Muscle layer of duodenum (tissue), 2 donors: Measurements from ENCODE around the gene WDR64.

ENCODE experiments used
- H3K27ac ChIP-seq: one replicate; pipeline ENCODE4 v1.7.0; 2013; ENCODE audit warnings: mild to moderate bottlenecking, low read length
- H3K27me3 ChIP-seq: one replicate; pipeline ENCODE4 v1.7.0; 2013; ENCODE audit warnings: low read depth, mild to moderate bottlenecking, control low read depth, low read length
- H3K36me3 ChIP-seq, 2 donors: one replicate each; pipeline ENCODE4 v1.7.0; 2013; ENCODE audit warnings: low read length in 2 of 2, control low read depth in 1 of 2, mild to moderate bottlenecking in 1 of 2; ENCODE audit not compliant: insufficient read depth in 2 of 2, control insufficient read depth in 1 of 2
- H3K4me1 ChIP-seq, 2 donors: one replicate each; pipeline ENCODE4 v1.7.0; 2013; ENCODE audit warnings: low read length in 2 of 2, mild to moderate bottlenecking in 2 of 2, control low read depth in 1 of 2, moderate library complexity in 1 of 2; ENCODE audit not compliant: insufficient read depth in 2 of 2, control insufficient read depth in 1 of 2
- H3K4me3 ChIP-seq, 2 donors: one replicate each; pipeline ENCODE4 v1.7.0; 2013; ENCODE audit warnings: low read length in 2 of 2, low read depth in 1 of 2, mild to moderate bottlenecking in 1 of 2
- H3K9me3 ChIP-seq, 2 donors: one replicate each; pipeline ENCODE4 v1.7.0; 2013; ENCODE audit warnings: low read length in 2 of 2, control low read depth in 1 of 2, mild to moderate bottlenecking in 1 of 2; ENCODE audit not compliant: control insufficient read depth in 1 of 2
- donor health status: healthy.

Gene WDR64

DNA sequence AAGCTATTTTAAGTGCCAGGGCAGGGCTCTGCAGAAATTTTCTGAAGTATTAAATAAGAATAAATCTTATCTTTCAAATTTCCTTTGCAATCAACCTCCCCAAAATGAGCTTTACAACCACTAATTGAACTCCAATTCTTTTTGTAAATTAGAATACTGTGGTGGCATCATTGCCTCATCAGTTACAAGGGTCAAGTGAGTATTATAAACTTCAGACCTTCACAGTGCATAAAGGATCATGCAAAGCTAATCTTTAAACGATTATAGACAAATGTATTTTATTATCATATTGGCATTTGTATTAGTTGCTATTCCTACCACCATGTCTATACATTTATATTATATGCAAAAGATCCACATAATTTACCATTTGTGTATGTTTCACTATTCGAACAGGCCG is 19.1 kb upstream of the WDR64 start:
- peaks cover 0 to 7% of the 10 kb centered on the region in 2 donors for H3K36me3 ChIP-seq
- H3K27me3 ChIP-seq, result no peaks in the 10 kb centered on the region
- peaks cover 0 to 2% of the 10 kb centered on the region in 2 donors for H3K4me1 ChIP-seq

DNA sequence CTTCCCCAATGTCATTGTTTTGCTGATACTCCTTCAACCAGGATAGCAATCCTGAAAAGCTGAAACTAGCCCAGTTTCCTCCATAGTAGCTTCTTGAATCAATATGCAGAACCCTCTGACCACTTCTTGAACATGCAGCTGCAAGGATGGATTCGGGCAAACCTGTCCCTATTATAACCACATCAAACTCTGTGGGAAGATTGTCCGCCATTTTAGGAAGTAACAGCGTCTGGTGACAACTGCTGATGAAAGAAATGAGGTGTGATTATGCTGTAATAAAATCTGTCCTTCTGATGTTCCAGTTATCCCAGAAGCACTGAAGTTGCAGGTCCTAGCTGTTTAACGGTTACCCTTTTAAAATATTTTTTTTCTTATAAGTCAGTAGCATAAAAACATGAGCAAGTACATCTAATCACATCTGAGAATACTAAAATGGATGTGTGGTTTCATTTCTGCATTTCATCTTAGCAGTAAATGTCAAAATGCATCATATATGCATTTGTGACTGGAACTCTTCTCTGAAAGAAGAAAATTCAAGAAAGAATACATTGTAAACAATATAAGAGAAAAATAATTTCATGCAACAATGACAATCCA is 16.4 kb upstream of the WDR64 start:
- Histone ChIP-seq H3K36me3 (peaks cover 0 to 7% of the 10 kb centered on the region in 2 donors), H3K27me3 (no peaks in the 10 kb centered on the region), H3K4me1 (peaks cover 0 to 7% of the 10 kb centered on the region in 2 donors), H3K27ac (no peak overlapping the region), H3K9me3 (no peaks in the 10 kb centered on the region), H3K4me3 (no peak overlapping the region)

More for the DNA sequence above, 19.1 kb upstream of the WDR64 start:
- Histone ChIP-seq H3K27ac (no peak overlapping the region), H3K9me3 (no peaks in the 10 kb centered on the region), H3K4me3 (no peak overlapping the region)

DNA sequence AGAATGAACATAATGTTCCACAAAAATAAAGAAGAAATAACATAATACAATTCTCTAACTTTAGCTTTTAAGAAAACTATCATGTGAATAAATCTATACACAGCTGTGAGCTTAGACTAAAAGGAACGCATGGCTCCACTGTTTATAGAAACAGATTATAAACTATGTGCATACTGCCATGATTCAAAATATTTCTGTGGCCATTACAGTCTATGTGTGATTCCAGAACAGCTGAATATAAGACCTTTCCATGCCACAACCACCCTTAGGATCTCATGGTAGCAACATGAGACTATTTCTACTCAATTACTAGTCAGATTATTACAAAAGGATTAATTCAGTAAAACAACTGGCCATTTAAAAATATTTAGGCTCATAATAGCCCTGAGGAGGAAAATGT is 15.8 kb upstream of the WDR64 start:
- Histone ChIP-seq H3K27me3 (no peaks in the 10 kb centered on the region), H3K27ac (no peak overlapping the region), H3K4me1 (peaks cover 0 to 7% of the 10 kb centered on the region in 2 donors)

DNA sequence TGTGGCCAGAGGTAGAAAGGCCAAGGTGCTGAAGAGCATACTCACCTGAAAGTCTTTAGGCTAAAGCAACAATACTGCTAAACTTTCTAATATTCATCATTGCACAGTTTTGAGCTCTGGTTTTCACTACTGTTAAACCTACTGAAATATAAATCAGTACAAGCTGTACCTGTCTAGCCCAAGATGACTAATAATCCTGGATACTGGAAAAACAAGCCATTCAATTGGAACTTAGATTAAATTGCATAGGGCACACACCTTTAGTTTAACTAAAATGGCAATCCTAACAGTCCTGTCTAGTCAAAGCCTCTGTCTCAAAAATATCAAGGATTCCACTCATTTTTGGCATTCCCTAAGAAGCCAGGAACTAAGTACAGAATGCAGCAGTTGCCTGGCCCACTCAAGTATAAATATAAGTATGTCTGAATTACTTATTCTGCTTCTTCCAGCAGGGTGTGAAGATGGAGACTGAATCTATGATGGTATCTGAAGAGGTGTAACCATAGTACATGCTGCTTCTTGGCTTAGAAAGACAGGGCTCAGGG is 15.0 kb upstream of the WDR64 start:
- Histone ChIP-seq H3K27ac (no peak overlapping the region), H3K36me3 (peaks cover 0 to 7% of the 10 kb centered on the region in 2 donors), H3K4me1 (peaks cover 0 to 7% of the 10 kb centered on the region in 2 donors), H3K4me3 (no peak overlapping the region), H3K27me3 (no peaks in the 10 kb centered on the region), H3K9me3 (no peaks in the 10 kb centered on the region)

More for the DNA sequence above, 15.8 kb upstream of the WDR64 start:
- H3K36me3 ChIP-seq, result peaks cover 0 to 7% of the 10 kb centered on the region in 2 donors
- no peaks in the 10 kb centered on the region for H3K9me3 ChIP-seq
- H3K4me3 ChIP-seq, result no peak overlapping the region

DNA sequence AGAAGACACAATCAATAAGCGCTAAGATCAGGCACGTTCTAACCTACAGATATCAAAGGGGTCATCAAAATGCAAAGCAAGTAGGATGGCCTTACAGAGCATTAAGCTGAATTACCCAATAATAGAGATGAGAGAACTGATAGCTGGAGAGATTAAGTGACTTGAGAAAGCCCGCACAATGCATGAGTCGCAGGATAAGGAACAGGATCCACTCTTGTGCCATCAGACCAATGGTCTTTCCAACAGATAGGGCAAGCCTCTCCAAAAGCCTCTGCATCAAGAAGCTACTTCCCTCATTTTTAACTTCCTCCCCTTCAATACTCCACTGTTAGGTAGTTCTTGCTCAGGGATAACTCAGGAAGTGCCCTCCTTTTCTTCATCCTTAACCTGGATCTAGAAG is 14.5 kb upstream of the WDR64 start:
- H3K27me3 ChIP-seq, result no peaks in the 10 kb centered on the region
- no peak overlapping the region for H3K4me3 ChIP-seq
- peaks cover 0 to 7% of the 10 kb centered on the region in 2 donors for H3K36me3 ChIP-seq
- no peak overlapping the region for H3K27ac ChIP-seq
- peaks cover 0 to 7% of the 10 kb centered on the region in 2 donors for H3K4me1 ChIP-seq
- H3K9me3 ChIP-seq, result no peaks in the 10 kb centered on the region

DNA sequence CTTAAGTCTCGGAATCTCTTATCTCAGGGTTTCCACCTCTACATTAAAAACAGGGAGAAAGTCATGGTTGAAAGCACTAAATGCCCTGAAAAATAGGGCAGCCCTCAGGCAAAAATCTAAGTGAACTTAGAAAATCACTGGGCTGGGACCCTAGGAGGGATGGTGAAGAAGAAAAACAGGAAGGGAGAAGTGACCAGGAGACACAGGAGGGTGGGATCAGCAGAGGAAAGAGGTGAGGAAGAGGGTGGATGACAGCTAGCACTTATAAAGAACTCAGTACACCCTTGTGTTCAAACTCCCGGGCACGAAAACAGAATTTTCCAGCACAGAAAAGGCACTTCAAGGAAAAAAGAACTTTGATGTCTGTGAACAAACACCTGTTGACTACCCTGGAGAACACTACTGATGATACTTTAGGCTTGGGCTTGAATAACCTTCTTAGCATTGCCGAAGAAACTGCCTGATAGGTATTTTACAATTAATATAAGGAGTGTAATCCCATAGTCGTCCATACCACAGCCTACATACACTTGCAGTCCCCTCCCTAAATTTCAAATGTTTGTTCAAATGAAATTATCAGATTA is 13.9 kb upstream of the WDR64 start:
- H3K27ac ChIP-seq, result no peak overlapping the region
- H3K4me3 ChIP-seq, result no peak overlapping the region

DNA sequence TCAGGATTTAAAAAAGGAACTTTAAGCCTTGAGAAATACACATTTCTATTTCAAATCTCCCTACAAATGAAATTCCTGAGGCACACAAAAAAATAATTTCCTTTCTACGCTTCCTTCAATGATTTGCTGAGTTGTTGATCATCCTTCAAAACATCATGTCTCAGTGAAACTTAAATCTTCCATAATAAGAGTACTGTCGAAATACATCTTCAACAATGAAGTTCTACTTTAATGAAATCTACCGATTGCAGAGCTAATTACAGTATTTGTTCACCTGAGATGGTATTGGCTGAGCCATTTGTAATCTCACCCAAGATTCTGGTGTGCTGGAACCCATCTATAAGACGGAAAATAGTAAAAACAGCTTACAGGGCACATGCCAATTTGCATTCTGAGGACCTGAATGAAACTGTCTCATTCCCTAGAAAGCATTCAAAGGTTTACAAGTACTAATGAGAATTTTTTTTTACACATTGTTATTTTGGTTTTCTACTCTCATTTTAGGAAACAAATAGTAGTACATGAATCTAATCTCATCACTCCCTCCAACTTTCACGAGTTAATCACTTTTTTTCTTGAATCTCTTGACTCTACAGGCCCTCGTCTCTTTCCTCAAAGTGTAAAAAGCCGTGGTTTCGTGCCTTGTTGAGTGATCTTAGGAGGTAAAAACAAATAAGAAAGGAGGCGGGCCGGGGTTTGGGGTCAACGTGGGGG is 13.0 kb upstream of the WDR64 start:
- Histone ChIP-seq H3K27ac (no peak overlapping the region), H3K9me3 (no peaks in the 10 kb centered on the region)

More for the DNA sequence above, 13.9 kb upstream of the WDR64 start:
- H3K36me3 ChIP-seq, result peaks cover 0 to 7% of the 10 kb centered on the region in 2 donors
- no peaks in the 10 kb centered on the region for H3K27me3 ChIP-seq
- no peaks in the 10 kb centered on the region for H3K9me3 ChIP-seq
- H3K4me1 ChIP-seq, result peaks cover 0 to 7% of the 10 kb centered on the region in 2 donors

DNA sequence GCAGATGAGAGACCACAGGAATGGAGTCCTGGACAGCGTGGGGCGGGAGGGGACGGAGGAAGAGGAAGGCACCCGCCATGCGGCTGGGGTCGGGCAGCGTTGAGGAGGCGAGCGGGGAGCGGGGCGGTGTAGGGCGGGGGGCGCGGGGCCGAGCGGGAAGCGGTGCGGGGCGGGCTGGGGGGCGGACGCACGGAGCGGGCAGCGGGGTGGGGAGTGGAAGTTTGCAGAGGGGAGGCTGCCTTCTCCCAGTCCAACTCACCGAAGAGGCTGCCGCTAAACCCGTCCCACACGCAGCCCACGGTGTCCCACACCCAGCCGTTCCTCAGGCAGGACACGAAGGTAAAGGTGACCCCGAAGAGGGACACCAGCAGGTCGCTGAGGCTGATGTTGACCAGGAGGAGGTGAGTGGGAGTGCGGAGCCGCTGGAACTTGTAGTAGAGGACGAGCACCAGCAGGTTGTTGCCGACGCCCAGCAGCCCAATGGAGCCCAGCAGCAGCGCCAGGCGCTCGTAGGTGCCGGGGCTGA is 12.4 kb upstream of the WDR64 start:
- Histone ChIP-seq H3K36me3 (peaks cover 0 to 7% of the 10 kb centered on the region in 2 donors), H3K27ac (peak overlapping the region; percentile 46), H3K27me3 (no peaks in the 10 kb centered on the region), H3K9me3 (no peaks in the 10 kb centered on the region), H3K4me3 (peak overlapping the region; percentile 84 to 85), H3K4me1 (peaks cover 0 to 7% of the 10 kb centered on the region in 2 donors)

More for the DNA sequence above, 13.0 kb upstream of the WDR64 start:
- Histone ChIP-seq H3K4me3 (peak overlapping the region; percentile 84 to 85), H3K36me3 (peaks cover 0 to 7% of the 10 kb centered on the region in 2 donors), H3K4me1 (peaks cover 0 to 7% of the 10 kb centered on the region in 2 donors), H3K27me3 (no peaks in the 10 kb centered on the region)

DNA sequence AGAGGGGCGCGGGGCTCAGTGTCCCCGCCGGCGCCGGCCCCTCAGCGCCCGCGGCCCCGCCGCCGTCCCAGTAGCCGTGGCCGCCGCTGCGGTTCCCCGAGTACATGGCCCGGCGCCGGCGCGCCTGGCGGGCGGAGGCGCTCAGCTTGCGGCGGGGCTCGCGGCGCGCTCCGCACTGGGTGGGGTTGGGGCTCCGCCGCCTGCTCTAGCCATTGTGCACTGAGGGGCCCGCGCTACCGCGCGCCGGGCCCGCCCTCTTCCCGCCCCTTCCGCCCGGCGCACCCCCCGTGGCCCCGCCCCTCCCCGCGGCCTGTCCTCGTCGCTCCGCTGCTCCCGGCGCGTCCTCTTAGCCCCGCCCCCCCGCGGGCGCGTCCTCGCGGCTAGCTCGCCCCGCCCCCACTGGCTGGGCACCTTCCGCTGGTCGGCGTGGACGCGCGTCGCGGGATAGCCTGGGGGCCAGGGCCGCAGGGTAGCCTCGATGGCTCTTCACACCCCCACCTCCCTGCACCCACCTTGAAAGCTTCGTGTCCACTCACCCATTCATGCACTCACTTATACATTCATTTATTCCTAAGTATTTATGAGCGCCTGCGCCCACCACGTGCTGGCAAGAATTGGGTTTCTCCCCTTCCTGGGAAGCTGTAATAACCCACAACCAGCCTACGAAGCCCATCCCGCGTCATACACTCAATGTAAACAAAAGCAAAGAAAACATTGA is 11.8 kb upstream of the WDR64 start, which contains the start of the genes CHML and OPN3:
Gene CHML, minus strand, starts transcription at position 221 of the 718 bp plus-strand sequence. CDS start 4,603 bp downstream, outside the sequence.
Gene OPN3, minus strand, starts transcription at position 221 of the 718 bp plus-strand sequence. Its CDS starts 115 bp downstream, at position 106.
- no peaks in the 10 kb centered on the region for H3K27me3 ChIP-seq
- peak within 1 kb of the TSS; percentile 46 for H3K27ac ChIP-seq
- no peaks in the 10 kb centered on the region for H3K9me3 ChIP-seq
- H3K4me1 ChIP-seq, result peaks cover 0 to 7% of the 10 kb centered on the region in 2 donors
- peak within 1 kb of the TSS; percentile 84 to 85 for H3K4me3 ChIP-seq
- peaks cover 0 to 2% of the 10 kb centered on the region in 2 donors for H3K36me3 ChIP-seq

DNA sequence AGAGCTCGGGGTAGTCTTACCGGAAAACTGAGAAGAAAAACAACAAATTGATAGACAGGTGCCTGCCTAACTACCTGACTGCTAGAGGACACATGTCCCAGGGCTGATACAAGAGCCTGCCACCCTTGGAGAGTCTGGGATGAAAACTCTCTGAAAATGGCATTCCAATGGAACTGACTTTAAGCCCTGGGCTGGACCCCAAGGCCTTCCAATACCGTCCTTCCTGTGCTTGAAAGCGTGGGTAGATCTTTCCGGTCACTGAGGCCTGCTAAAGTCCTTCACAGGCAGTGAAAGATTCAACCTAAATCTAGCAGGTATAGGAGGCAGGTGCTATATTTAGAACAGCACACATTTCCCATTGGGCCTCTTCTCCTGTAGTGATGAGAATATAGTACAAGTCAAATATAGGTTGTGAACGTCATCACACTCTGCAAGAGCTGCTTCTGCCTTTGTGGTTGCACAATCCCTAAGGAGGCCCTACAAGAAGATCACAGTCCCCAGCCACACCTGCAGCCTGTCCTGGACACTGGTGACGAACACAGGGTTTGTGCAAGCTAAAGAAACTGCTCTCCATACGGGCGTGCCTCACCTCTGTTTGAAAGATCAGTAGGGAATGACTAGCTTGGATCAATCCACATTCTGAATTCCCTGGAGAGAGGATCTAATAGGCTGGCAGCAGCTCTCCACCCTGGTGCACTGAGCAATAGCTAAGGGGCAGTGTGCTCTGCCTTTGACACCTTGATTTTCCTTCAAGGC is 11.0 kb upstream of the WDR64 start:
- peak overlapping the region; percentile 66 to 68 for H3K4me3 ChIP-seq
- no peaks in the 10 kb centered on the region for H3K36me3 ChIP-seq
- no peak overlapping the region for H3K27ac ChIP-seq
- no peaks in the 10 kb centered on the region for H3K9me3 ChIP-seq
- H3K27me3 ChIP-seq, result no peaks in the 10 kb centered on the region
- peaks cover 0 to 7% of the 10 kb centered on the region in 2 donors for H3K4me1 ChIP-seq
